AG04449 (cell line): ENCODE measurements around the gene CNTNAP2.
A peak's percentile ranks its signal among the peaks of the same experiment; 100 is the strongest.

Experiments used
- CTCF ChIA-PET: fragments of 350-600 bp; formaldehyde crosslinking; extraction: SDS; loops from one replicate; lab custom pipeline; 2021; ENCODE audit warnings: antibody characterized with exemption; lab: Yijun Ruan, JAX
- POLR2A ChIA-PET: fragments of 400-600, 350-600 bp; formaldehyde crosslinking; extraction: SDS; loops from one replicate; lab custom pipeline; 2020; ENCODE audit warnings: antibody characterized with exemption, inconsistent platforms; lab: Yijun Ruan, JAX
- DNase-seq: peaks from one replicate; pipeline ENCODE4 v3.0.0-alpha.2; 2010; ENCODE audit warnings: low read depth, low spot score
- H3K4me3 ChIP-seq: 2 replicates; pipeline ENCODE4 v1.5.1; 2011; ENCODE audit warnings: low read depth, mild to moderate bottlenecking, control low read depth, low read length
- CTCF ChIP-seq: IDR thresholded peaks from one replicate; pipeline ENCODE4 v1.5.1; 2011; ENCODE audit warnings: mild to moderate bottlenecking, moderate library complexity, low read length, control low read depth, inconsistent platforms; ENCODE audit not compliant: insufficient read depth; ENCODE audit errors: missing control alignments

CNTNAP2 gene

GRCh38 chr7:147182874-147183273 lies 1066.3 kb downstream of the CNTNAP2 start:
- H3K4me3 ChIP-seq, result no peak overlapping the region
- ChIA-PET POLR2A (no interaction called here), CTCF (no interaction called here)
- no peak for TF ChIP-seq CTCF
- peak; percentile 16 for DNase-seq

- no peak for DNase-seq
- ChIA-PET POLR2A (no interaction called here), CTCF (no interaction called here)
- TF ChIP-seq CTCF, result no peak
- H3K4me3 ChIP-seq, result no peak overlapping the region
Observed at GRCh38 chr7:147183276-147183675, 1066.7 kb downstream of the CNTNAP2 start.

- POLR2A ChIA-PET, result no interaction called here
- TF ChIP-seq CTCF, result no peak
- CTCF ChIA-PET, result no interaction called here
- no peak for DNase-seq
- H3K4me3 ChIP-seq, result no peak overlapping the region
Observed at GRCh38 chr7:147188467-147188866, 1071.9 kb downstream of the CNTNAP2 start.

- no peak for TF ChIP-seq CTCF
- POLR2A ChIA-PET, result no interaction called here
- no peak overlapping the region for H3K4me3 ChIP-seq
- CTCF ChIA-PET, result no interaction called here
- no peak for DNase-seq
Observed at GRCh38 chr7:147193476-147193875, 1076.9 kb downstream of the CNTNAP2 start.

GRCh38 chr7:147196481-147196880 lies 1079.9 kb downstream of the CNTNAP2 start:
- POLR2A ChIA-PET, result no interaction called here
- H3K4me3 ChIP-seq, result no peak overlapping the region
- CTCF ChIA-PET, result no interaction called here
- no peak for TF ChIP-seq CTCF
- DNase-seq, result no peak

GRCh38 chr7:147197006-147197405 lies 1080.4 kb downstream of the CNTNAP2 start:
- H3K4me3 ChIP-seq, result no peak overlapping the region

More at GRCh38 chr7:147197006-147197405, 1080.4 kb downstream of the CNTNAP2 start:
- DNase-seq, result no peak
- ChIA-PET CTCF (no interaction called here), POLR2A (no interaction called here)
- TF ChIP-seq CTCF, result no peak
